HepG2 (cell line): ENCODE results near the gene NRAP. TPM values are rescaled to one million over a fixed set of nuclear protein-coding genes. Genes with fewer than 3 reads are reported as not detected.

ENCODE experiments used
- ARID2 ChIP-seq: sonication (generic); formaldehyde crosslinking; IDR thresholded peaks from 2 replicates; pipeline ENCODE4 v1.8.1; 2022; ENCODE audit warnings: mild to moderate bottlenecking, missing genetic modification reagents, borderline replicate concordance
- ARNT ChIP-seq: fragments of 450-650 bp; IDR thresholded peaks from 2 replicates; pipeline ENCODE4 v1.6.1; 2017
- BCL3 ChIP-seq: sonication (generic); formaldehyde crosslinking; IDR thresholded peaks from 2 replicates; pipeline ENCODE4 v1.5.1; 2020; ENCODE audit warnings: mild to moderate bottlenecking, missing genetic modification reagents, moderate library complexity
- E2F1 ChIP-seq: sonication (generic); formaldehyde crosslinking; IDR thresholded peaks from 2 replicates; pipeline ENCODE4 v1.5.0; 2020; ENCODE audit warnings: missing genetic modification reagents
- EP300 ChIP-seq, 3 experiments: sonication (generic) in 1 of 3; formaldehyde crosslinking in 1 of 3; IDR thresholded peaks; 2 replicates each; pipeline versions ENCODE4 v1.5.1 to v1.6.1; 2011 to 2020; ENCODE audit warnings: low read depth in 2 of 3, low read length in 2 of 3, borderline replicate concordance in 1 of 3, improper control_type of control experiment in 1 of 3, mild to moderate bottlenecking in 1 of 3, missing genetic modification reagents in 1 of 3, moderate library complexity in 1 of 3
- HIVEP1 ChIP-seq: sonication (generic); formaldehyde crosslinking; IDR thresholded peaks from 2 replicates; pipeline ENCODE4 v1.4.0; 2020; ENCODE audit warnings: mild to moderate bottlenecking, missing genetic modification reagents
- ISX ChIP-seq: sonication (generic); formaldehyde crosslinking; conservative IDR thresholded peaks from 2 replicates; pipeline ENCODE4 v1.5.0; 2020; ENCODE audit warnings: missing genetic modification reagents
- NFKB2 ChIP-seq: sonication (generic); formaldehyde crosslinking; IDR thresholded peaks from 2 replicates; pipeline ENCODE4 v1.4.0; 2020; ENCODE audit warnings: missing genetic modification reagents, borderline replicate concordance
- PBX3 ChIP-seq: sonication (generic); formaldehyde crosslinking; IDR thresholded peaks from 2 replicates; pipeline ENCODE4 v1.8.1; 2023; ENCODE audit warnings: missing genetic modification reagents, inconsistent platforms, borderline replicate concordance
- PLRG1 ChIP-seq: fragments of 450-650 bp; conservative IDR thresholded peaks from 2 replicates; pipeline ENCODE4 v1.6.1; 2016
- RAD21 ChIP-seq: fragments of 450-650 bp; formaldehyde crosslinking; IDR thresholded peaks from 2 replicates; pipeline ENCODE4 v1.5.0; 2020; ENCODE audit warnings: mild to moderate bottlenecking
- RXRA ChIP-seq: sonication (generic); formaldehyde crosslinking; IDR thresholded peaks from 2 replicates; pipeline ENCODE4 v1.5.1; 2020; ENCODE audit warnings: missing genetic modification reagents
- SIN3B ChIP-seq: fragments of 150-350 bp; IDR thresholded peaks from 2 replicates; pipeline ENCODE4 v1.6.1; 2014; ENCODE audit warnings: low read length
- SSRP1 ChIP-seq: IDR thresholded peaks from 2 replicates; pipeline ENCODE4 v1.6.1; 2016; ENCODE audit warnings: control low read depth
- STAT5B ChIP-seq: sonication (generic); formaldehyde crosslinking; IDR thresholded peaks from 2 replicates; pipeline ENCODE4 v1.4.0; 2020; ENCODE audit warnings: missing genetic modification reagents
- THAP8 ChIP-seq: sonication (generic); formaldehyde crosslinking; IDR thresholded peaks from 2 replicates; pipeline ENCODE4 v1.5.1; 2020; ENCODE audit warnings: missing genetic modification reagents, mild to moderate bottlenecking, borderline replicate concordance
- U2AF2 ChIP-seq: fragments of 200-400 bp; formaldehyde crosslinking; IDR thresholded peaks from 2 replicates; pipeline ENCODE4 v1.6.1; 2017; ENCODE audit warnings: low read depth, mild to moderate bottlenecking, low read length
- ZKSCAN8 ChIP-seq: IDR thresholded peaks from 2 replicates; pipeline ENCODE4 v1.6.1; 2016; ENCODE audit warnings: borderline replicate concordance, missing genetic modification reagents, missing compliant biosample characterization
- ZNF256 ChIP-seq: sonication (generic); formaldehyde crosslinking; conservative IDR thresholded peaks from 2 replicates; pipeline ENCODE4 v1.4.0; 2020; ENCODE audit warnings: missing genetic modification reagents
- ZNF350 ChIP-seq: sonication (generic); formaldehyde crosslinking; IDR thresholded peaks from 2 replicates; pipeline ENCODE4 v1.4.0; 2020; ENCODE audit warnings: mild to moderate bottlenecking, low read depth, missing genetic modification reagents, borderline replicate concordance
- ZNF619 ChIP-seq: sonication (generic); formaldehyde crosslinking; IDR thresholded peaks from 2 replicates; pipeline ENCODE4 v1.4.0; 2020; ENCODE audit warnings: mild to moderate bottlenecking, missing genetic modification reagents
- ZSCAN21 ChIP-seq: sonication (generic); formaldehyde crosslinking; IDR thresholded peaks from 2 replicates; pipeline ENCODE4 v1.8.0; 2022; ENCODE audit warnings: mild to moderate bottlenecking, missing genetic modification reagents, moderate library complexity, borderline replicate concordance
- ZSCAN5A ChIP-seq: sonication (generic); formaldehyde crosslinking; IDR thresholded peaks from 2 replicates; pipeline ENCODE4 v1.8.0; 2022; ENCODE audit warnings: mild to moderate bottlenecking, missing genetic modification reagents, borderline replicate concordance
- polyA plus RNA-seq, 8 experiments: library from polyadenylated mRNA; depleted of rRNA in 3 of 8; stranded (reverse) in 7 of 8; unstranded in 1 of 8; fragments of >200 nt; fragmentation: Illumina TruSeq in 4 of 8; extraction: Trizol in 4 of 8; gene quantifications; 2 replicates each; pipeline versions ENCODE4 v1.2.1 to v1.2.3, GENCODE V29; 2011 to 2016; ENCODE audit warnings: low read depth in 4 of 8, missing spikeins in 1 of 8, mixed read lengths in 1 of 8; ENCODE audit not compliant: insufficient read depth in 1 of 8
- total RNA-seq, 5 experiments: library from RNA; depleted of rRNA; stranded (reverse); fragments of >200 nt; fragmentation: Illumina TruSeq; extraction: Trizol; gene quantifications; 2 replicates each; pipeline ENCODE4 v1.2.3, GENCODE V29; 2016; ENCODE audit warnings: low read depth in 1 of 5

Gene NRAP
- total and polyA plus RNA-seq, 2 of the 13 experiments (the other 11 are each of a cell fraction or from before 2014, with no cell fraction given): not detected

GRCh38 chr10:113680190-113681111 is 16.6 kb upstream of the NRAP start (continued):
- TF ChIP-seq ZNF619 (CRISPR knock-in tag) (no peak), EP300 (IDR thresholded peaks at IDR 0.05; ENCODE audit: low read depth in 2 of 2, low read length in 2 of 2) (no peak), EP300 (CRISPR knock-in tag; IDR thresholded peaks at IDR 0.05; ENCODE audit: borderline replicate concordance) (no peak), THAP8 (CRISPR knock-in tag) (no peak), SIN3B (no peak), PLRG1 (no peak), NFKB2 (CRISPR knock-in tag) (no peak), RXRA (CRISPR knock-in tag) (no peak; the same call in 1 of the 2 replicates), ISX (CRISPR knock-in tag) (no peak), RAD21 (CRISPR knock-in tag) (no peak), SSRP1 (CRISPR knock-in tag) (no peak), ZSCAN5A (CRISPR knock-in tag) (no peak), STAT5B (CRISPR knock-in tag) (no peak), PBX3 (no peak), HIVEP1 (no peak), ZKSCAN8 (CRISPR knock-in tag) (no peak), ZSCAN21 (CRISPR knock-in tag) (no peak), U2AF2 (no peak), ZNF350 (CRISPR knock-in tag) (no peak), ZNF256 (CRISPR knock-in tag) (no peak), E2F1 (CRISPR knock-in tag) (no peak), ARNT (no peak), BCL3 (CRISPR knock-in tag) (no peak), ARID2 (CRISPR knock-in tag) (no peak)
